ENCODE results near the gene WASF2. TPM values are rescaled to one million over a fixed set of nuclear protein-coding genes. Genes with fewer than 3 reads are reported as not detected.

WASF2 gene
- total RNA-seq, 3 donors from 2014 or later = 41.6 to 93.5 (median 43.2) TPM

- Histone ChIP-seq H3K4me1 (peaks cover 0 to 22% of the 10 kb centered on the region in 2 donors), H3K36me3 (no peaks in the 10 kb centered on the region), H3K27ac (peak overlapping the region; percentile 75 to 82), H3K9me3 (no peaks in the 10 kb centered on the region), H3K4me3 (no peak overlapping the region), H3K27me3 (no peaks in the 10 kb centered on the region)
- no peak for DNase-seq (ENCODE audit: low spot score in 2 of 2)
- intact Hi-C loops (cut with DNase I; ENCODE audit: low total_unique reads) = no loop called here
- TF ChIP-seq POLR2AphosphoS5 (IDR thresholded peaks at IDR 0.05) (no peak), CTCF (IDR thresholded peaks at IDR 0.05) (no peak), POLR2A (IDR thresholded peaks at IDR 0.05) (no peak)
Measured at GRCh38 chr1:27517301-27517700, 27.3 kb upstream of the WASF2 start.

- Histone ChIP-seq H3K4me3 (no peak overlapping the region), H3K4me1 (peaks cover 0 to 15% of the 10 kb centered on the region in 2 donors), H3K9me3 (no peaks in the 10 kb centered on the region), H3K36me3 (no peaks in the 10 kb centered on the region), H3K27ac (peak overlapping the region; percentile 11 to 52), H3K27me3 (no peaks in the 10 kb centered on the region)
- TF ChIP-seq CTCF (IDR thresholded peaks at IDR 0.05) = no peak
- TF ChIP-seq POLR2A (IDR thresholded peaks at IDR 0.05) = no peak
- TF ChIP-seq POLR2AphosphoS5 (IDR thresholded peaks at IDR 0.05) = no peak
- DNase-seq (ENCODE audit: low spot score in 2 of 2) = no peak
- intact Hi-C loops (cut with DNase I; ENCODE audit: low total_unique reads) = loop anchor here (1.0 kb wide), 1 partner anchor 80 kb away; no protein-coding TSS in a partner anchor
Measured at GRCh38 chr1:27515626-27516025, 25.7 kb upstream of the WASF2 start.

- DNase-seq (ENCODE audit: low spot score in 2 of 2) = no peak
- Histone ChIP-seq H3K27me3 (no peaks in the 10 kb centered on the region), H3K4me3 (no peak overlapping the region), H3K4me1 (peaks cover 0 to 6% of the 10 kb centered on the region in 2 donors), H3K9me3 (no peaks in the 10 kb centered on the region), H3K36me3 (no peaks in the 10 kb centered on the region), H3K27ac (peak overlapping the region in 1 of 2 donors; percentile 74)
- intact Hi-C loops (cut with DNase I; ENCODE audit: low total_unique reads) = no loop called here
- TF ChIP-seq POLR2AphosphoS5 (IDR thresholded peaks at IDR 0.05) = no peak
- TF ChIP-seq POLR2A (IDR thresholded peaks at IDR 0.05) = no peak
- no peak for TF ChIP-seq CTCF (IDR thresholded peaks at IDR 0.05)
Measured at GRCh38 chr1:27513958-27514357, 24.0 kb upstream of the WASF2 start.

- H3K4me1 ChIP-seq = peaks cover 0 to 6% of the 10 kb centered on the region in 2 donors
- H3K4me3 ChIP-seq = no peak overlapping the region
- no peaks in the 10 kb centered on the region for H3K27me3 ChIP-seq
- intact Hi-C loops (cut with DNase I; ENCODE audit: low total_unique reads) = no loop called here
- peak overlapping the region in 1 of 2 donors; percentile 74 for H3K27ac ChIP-seq
- TF ChIP-seq POLR2A (IDR thresholded peaks at IDR 0.05) = no peak
- no peak for TF ChIP-seq CTCF (IDR thresholded peaks at IDR 0.05)
- no peak for TF ChIP-seq POLR2AphosphoS5 (IDR thresholded peaks at IDR 0.05)
- H3K36me3 ChIP-seq = no peaks in the 10 kb centered on the region
- no peak for DNase-seq (ENCODE audit: low spot score in 2 of 2)
- no peaks in the 10 kb centered on the region for H3K9me3 ChIP-seq
Measured at GRCh38 chr1:27513528-27513927, 23.6 kb upstream of the WASF2 start.

GRCh38 chr1:27509127-27510080 is 19.4 kb upstream of the WASF2 start:
- no peaks in the 10 kb centered on the region for H3K36me3 ChIP-seq
- H3K4me1 ChIP-seq = peaks cover 14 to 18% of the 10 kb centered on the region in 2 donors
- H3K4me3 ChIP-seq = no peak overlapping the region
- H3K27ac ChIP-seq = peak overlapping the region; percentile 54 to 68
- H3K27me3 ChIP-seq = no peaks in the 10 kb centered on the region
- intact Hi-C loops (cut with DNase I; ENCODE audit: low total_unique reads) = no loop called here
- H3K9me3 ChIP-seq = no peaks in the 10 kb centered on the region
- TF ChIP-seq CTCF (IDR thresholded peaks at IDR 0.05) = no peak
- no peak for TF ChIP-seq POLR2AphosphoS5 (IDR thresholded peaks at IDR 0.05)
- no peak for TF ChIP-seq POLR2A (IDR thresholded peaks at IDR 0.05)
- DNase-seq (ENCODE audit: low spot score in 2 of 2) = peak in 1 of 2 donors; percentile 49

Data from breast epithelium (tissue), 4 donors.